BE2C (cell line): ENCODE results near the gene PLCB4.

Experiments
- DNase-seq: peaks from one replicate; pipeline ENCODE4 v3.0.0-alpha.2; 2020
- H3K27me3 ChIP-seq: fragments of 250-450 bp; sonication (Bioruptor Pico); 2 replicates; pipeline ENCODE4 v1.5.1; 2020; ENCODE audit warnings: mild to moderate bottlenecking
- H3K36me3 ChIP-seq: fragments of 250-450 bp; sonication (Bioruptor Pico); 2 replicates; pipeline ENCODE4 v1.5.1; 2020; ENCODE audit warnings: mild to moderate bottlenecking
- H3K4me1 ChIP-seq: fragments of 250-450 bp; sonication (Bioruptor Pico); 2 replicates; pipeline ENCODE4 v1.5.1; 2020
- H3K4me3 ChIP-seq: 2 replicates; pipeline ENCODE4 v1.5.1; 2011; ENCODE audit warnings: low read depth, low read length
- H3K9me3 ChIP-seq: fragments of 250-450 bp; sonication (Bioruptor Pico); 2 replicates; pipeline ENCODE4 v1.5.1; 2020
- TF ChIP-seq, protein P1 (sequence below): IDR thresholded peaks from 2 replicates; pipeline ENCODE4 v1.5.1; 2012; ENCODE audit warnings: mild to moderate bottlenecking, low read depth, low read length

Gene PLCB4

DNA sequence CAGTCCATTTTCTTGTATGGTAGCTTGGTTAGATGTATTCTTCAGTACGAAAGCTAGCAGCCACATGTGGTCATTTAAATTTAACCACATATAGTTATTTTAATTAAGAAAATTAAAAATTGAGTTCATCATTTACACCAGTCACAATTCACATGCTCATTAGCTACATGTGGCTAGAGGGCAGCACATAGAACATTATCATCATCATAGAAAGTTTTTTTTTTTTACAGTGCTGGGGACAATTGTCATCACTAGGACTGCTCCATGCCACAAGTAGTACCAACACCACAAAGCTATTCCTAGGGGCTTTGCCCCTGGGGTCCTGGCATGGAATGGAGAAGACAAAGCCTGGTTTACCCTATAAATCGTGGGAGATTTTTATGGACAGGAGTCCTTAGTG lies 30.5 kb downstream of the PLCB4 start:
- TF ChIP-seq, protein P1, sequence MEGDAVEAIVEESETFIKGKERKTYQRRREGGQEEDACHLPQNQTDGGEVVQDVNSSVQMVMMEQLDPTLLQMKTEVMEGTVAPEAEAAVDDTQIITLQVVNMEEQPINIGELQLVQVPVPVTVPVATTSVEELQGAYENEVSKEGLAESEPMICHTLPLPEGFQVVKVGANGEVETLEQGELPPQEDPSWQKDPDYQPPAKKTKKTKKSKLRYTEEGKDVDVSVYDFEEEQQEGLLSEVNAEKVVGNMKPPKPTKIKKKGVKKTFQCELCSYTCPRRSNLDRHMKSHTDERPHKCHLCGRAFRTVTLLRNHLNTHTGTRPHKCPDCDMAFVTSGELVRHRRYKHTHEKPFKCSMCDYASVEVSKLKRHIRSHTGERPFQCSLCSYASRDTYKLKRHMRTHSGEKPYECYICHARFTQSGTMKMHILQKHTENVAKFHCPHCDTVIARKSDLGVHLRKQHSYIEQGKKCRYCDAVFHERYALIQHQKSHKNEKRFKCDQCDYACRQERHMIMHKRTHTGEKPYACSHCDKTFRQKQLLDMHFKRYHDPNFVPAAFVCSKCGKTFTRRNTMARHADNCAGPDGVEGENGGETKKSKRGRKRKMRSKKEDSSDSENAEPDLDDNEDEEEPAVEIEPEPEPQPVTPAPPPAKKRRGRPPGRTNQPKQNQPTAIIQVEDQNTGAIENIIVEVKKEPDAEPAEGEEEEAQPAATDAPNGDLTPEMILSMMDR, result peak; percentile 29; the same call in 1 of the 2 replicates
- Histone ChIP-seq H3K27me3 (no peaks in the 10 kb centered on the region), H3K36me3 (no peaks in the 10 kb centered on the region; the same call in 1 of the 2 replicates), H3K4me3 (no peak overlapping the region), H3K9me3 (no peaks in the 10 kb centered on the region), H3K4me1 (peaks cover 12% of the 10 kb centered on the region)
- DNase-seq, result no peak

DNA sequence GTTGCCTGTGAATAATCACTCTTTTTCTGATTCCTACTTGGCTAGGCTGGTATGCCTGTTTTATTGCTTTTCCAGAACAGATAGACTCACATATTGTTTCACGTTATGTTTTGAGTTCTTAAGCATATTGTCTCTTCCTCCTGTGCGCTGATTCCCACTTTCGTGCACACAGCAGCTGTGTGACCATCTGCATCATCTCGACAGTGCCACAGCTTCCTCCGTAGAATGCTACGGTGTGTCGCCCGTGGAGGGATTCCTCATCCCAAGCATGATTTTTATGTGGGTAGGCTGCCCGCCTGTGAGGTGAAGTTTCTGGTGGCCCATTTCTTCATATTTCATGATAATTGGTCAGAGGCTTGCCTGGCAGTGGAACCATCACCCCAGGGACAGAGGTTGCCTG lies 31.8 kb downstream of the PLCB4 start:
- no peak overlapping the region for H3K4me3 ChIP-seq
- H3K9me3 ChIP-seq, result no peaks in the 10 kb centered on the region
- TF ChIP-seq, protein P1, result no peak

DNA sequence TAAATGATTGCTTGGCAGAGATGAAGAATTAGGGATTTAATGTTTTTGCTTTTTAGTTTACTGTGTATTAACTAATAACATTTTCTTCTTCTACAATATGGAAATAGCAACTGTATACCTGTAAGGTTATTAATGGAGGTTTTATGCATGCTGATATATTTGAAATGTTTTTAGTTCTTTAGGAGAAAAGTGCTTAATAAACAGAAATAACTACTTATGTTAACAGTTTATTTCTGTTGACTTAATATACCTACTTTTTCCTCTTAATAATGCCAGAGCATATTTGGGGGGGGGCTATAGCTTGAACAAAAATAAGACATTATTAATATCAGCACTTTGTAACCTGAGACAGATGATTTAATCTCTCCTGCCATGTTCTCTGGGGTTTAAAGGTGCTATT lies 33.6 kb downstream of the PLCB4 start:
- TF ChIP-seq, protein P1, result no peak
- H3K4me1 ChIP-seq, result 0 out of 2 replicates have a peak, but pooled peaks cover 1% of the 10 kb centered on the region
- H3K4me3 ChIP-seq, result no peak overlapping the region
- no peak for DNase-seq
- no peaks in the 10 kb centered on the region for H3K27me3 ChIP-seq
- no peaks in the 10 kb centered on the region for H3K9me3 ChIP-seq
- H3K36me3 ChIP-seq, result no peaks in the 10 kb centered on the region; the same call in 1 of the 2 replicates

More for the DNA sequence above, 31.8 kb downstream of the PLCB4 start:
- H3K27me3 ChIP-seq, result no peaks in the 10 kb centered on the region
- H3K4me1 ChIP-seq, result 0 out of 2 replicates have a peak, but pooled peaks cover 3% of the 10 kb centered on the region
- H3K36me3 ChIP-seq, result no peaks in the 10 kb centered on the region; the same call in 1 of the 2 replicates
- DNase-seq, result no peak

DNA sequence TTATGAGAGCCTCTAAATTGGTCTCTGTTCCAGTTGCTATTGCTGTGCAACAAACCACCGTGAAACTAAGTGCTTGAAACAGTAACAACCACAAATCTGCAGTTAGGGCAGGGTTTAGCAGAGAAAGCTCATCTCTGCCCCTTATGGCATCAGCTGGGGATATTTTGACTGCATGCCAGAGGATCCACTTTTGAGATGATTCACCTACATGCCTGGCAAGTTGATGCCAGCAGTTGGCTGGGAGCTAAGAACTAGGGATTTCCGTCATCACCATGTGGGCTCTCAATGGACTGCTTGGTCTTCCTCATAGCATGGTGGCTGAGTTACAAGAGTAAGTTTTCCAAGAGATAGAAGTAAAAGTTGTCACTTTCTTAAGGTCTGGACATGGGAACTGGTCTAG lies 35.1 kb downstream of the PLCB4 start:
- no peak for DNase-seq
- no peaks in the 10 kb centered on the region for H3K27me3 ChIP-seq
- no peaks in the 10 kb centered on the region; the same call in 1 of the 2 replicates for H3K36me3 ChIP-seq
- no peak overlapping the region for H3K4me3 ChIP-seq
- no peaks in the 10 kb centered on the region; the same call in 1 of the 2 replicates for H3K4me1 ChIP-seq
- H3K9me3 ChIP-seq, result no peaks in the 10 kb centered on the region
- TF ChIP-seq, protein P1, result no peak; the same call in 1 of the 2 replicates

DNA sequence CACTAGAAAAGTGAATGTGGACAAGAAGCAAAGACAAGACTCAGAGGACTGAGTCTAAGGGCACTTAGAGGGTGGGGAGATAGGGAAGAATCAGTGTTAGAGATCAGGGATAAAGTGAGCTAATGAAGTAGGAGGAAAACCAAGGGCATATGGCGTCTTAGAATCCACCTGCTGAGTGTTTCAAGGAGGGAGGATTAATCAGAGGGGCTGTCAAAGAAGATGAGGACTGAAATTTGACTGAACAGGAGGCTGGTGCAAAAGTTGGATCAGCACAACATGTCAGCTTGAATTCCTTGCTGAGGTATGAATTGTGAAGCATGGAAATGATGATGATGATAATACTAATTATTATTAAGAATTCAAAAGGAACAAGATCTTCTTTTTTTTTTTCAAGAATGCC lies 39.4 kb downstream of the PLCB4 start:
- TF ChIP-seq, protein P1, result no peak
- Histone ChIP-seq H3K4me3 (no peak overlapping the region), H3K4me1 (peaks cover 2% of the 10 kb centered on the region; the same call in 1 of the 2 replicates), H3K27me3 (no peaks in the 10 kb centered on the region), H3K36me3 (no peaks in the 10 kb centered on the region), H3K9me3 (no peaks in the 10 kb centered on the region)
- DNase-seq, result no peak

DNA sequence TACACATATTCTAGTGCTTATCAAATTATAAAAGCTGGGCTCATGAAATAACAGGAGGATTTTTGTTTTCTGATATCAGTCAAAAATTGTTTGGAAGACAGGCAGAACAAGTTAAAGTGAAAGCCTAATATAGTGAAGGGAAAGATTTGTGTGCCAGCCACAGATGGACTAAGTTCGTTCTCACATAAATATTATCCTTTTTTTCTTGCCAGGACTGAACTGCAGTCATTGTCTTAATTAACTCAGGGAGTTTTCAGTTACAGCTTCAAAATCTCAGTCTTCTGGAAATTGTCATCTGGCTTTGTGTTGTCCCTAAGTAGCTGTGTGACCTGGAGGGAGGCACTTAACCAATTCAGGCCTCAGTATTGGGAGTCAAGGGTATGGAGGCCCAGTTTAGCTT lies 40.7 kb downstream of the PLCB4 start:
- Histone ChIP-seq H3K9me3 (no peaks in the 10 kb centered on the region), H3K4me1 (peaks cover 2% of the 10 kb centered on the region; the same call in 1 of the 2 replicates), H3K36me3 (no peaks in the 10 kb centered on the region), H3K4me3 (no peak overlapping the region), H3K27me3 (no peaks in the 10 kb centered on the region)
- no peak for DNase-seq
- TF ChIP-seq, protein P1, result no peak
